ENCODE results near the gene TENT5C.

Gene TENT5C

DNA sequence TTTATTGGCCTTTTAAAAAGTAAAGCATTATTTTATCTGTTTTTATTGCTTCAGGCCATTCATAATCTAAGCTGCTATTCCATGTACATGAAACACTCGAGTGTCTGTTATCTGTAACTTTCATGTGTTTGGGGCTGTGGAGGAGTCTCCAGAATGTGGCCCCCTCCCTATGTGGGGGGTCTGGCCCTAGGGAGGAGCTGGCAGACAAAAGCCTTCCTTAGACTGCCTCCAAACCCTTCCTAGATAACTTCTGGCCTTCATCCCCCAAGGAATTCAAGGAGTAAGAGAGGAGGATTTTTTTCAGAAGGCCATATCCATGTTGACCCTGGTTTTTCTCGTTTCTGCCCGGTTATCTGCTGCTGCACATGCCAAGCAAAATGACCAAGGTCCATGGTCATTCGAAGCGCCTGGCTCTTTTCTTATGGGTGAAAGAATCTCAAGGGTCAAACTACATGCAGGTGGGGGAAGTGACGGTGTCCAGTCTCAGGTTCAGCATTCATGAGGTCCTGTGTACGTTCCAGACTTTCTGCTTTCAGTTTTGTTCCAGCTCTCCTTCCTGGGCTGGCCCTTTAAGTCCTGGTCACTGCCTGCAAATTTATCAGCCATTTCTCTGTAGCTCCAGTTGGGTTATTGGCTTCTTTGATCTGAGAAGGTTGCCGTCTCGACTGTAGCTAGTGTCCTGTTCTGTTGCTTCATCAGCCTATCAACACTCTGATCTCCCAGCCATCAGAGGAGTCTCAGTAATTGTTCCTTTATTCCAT, 8.3 kb downstream of the TENT5C start:
- no peak for DNase-seq (ENCODE audit: low read depth)

- no peak for DNase-seq (ENCODE audit: low read depth)
These were observed 9.6 kb downstream of the TENT5C start for GRCh38 chr1:117615474-117615873.

- no peak for DNase-seq (ENCODE audit: low read depth)
These were observed 10.5 kb downstream of the TENT5C start for GRCh38 chr1:117616356-117616755.

- no peak for DNase-seq (ENCODE audit: low read depth)
These were observed 11.1 kb downstream of the TENT5C start for GRCh38 chr1:117616967-117617366.

GRCh38 chr1:117618450-117619122, 12.7 kb downstream of the TENT5C start:
- DNase-seq (ENCODE audit: low read depth): no peak

- no peak for DNase-seq (ENCODE audit: low read depth)
These were observed 14.6 kb downstream of the TENT5C start for GRCh38 chr1:117620440-117620839.

- DNase-seq (ENCODE audit: low read depth): no peak
These were observed 15.5 kb downstream of the TENT5C start for GRCh38 chr1:117621316-117621715.

DNA sequence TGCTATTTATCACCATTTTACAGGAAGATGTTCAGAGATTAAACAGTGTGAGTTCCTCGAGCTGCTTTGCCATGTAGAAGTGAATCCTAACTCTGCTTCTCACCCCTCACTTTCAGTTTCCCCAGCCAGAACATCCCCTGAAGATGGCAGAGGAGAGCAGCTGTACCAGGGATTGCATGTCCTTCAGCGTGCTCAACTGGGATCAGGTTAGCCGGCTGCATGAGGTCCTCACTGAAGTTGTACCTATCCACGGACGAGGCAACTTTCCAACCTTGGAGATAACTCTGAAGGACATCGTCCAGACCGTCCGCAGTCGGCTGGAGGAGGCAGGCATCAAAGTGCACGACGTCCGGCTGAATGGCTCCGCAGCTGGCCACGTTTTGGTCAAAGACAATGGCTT, 16.9 kb downstream of the TENT5C start:
- DNase-seq (ENCODE audit: low read depth): no peak

GRCh38 chr1:117623141-117623540, 17.3 kb downstream of the TENT5C start:
- DNase-seq (ENCODE audit: low read depth): no peak

GRCh38 chr1:117623698-117624097, 17.9 kb downstream of the TENT5C start:
- DNase-seq (ENCODE audit: low read depth): no peak

GRCh38 chr1:117627546-117628130, 21.8 kb downstream of the TENT5C start:
- DNase-seq (ENCODE audit: low read depth): no peak

DNA sequence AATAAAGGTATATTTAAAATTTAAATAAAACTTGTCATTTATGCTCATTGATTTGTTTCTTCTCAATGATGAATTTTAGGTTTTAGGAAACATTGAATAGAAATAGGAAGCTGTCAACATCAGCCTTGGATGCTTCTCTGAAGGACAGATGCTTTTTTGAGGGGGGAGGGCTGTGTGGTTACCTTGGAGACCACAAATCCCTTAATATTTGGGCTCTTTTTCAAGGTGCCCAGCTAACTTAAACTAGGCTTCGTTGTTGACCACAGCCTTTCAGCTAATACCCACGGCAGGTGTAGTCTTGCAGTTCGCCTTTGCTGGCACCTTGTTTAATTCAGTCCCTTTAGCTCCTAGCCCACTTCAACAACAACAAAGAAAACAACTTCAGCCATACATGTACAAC, 22.5 kb downstream of the TENT5C start:
- DNase-seq (ENCODE audit: low read depth): no peak

DNA sequence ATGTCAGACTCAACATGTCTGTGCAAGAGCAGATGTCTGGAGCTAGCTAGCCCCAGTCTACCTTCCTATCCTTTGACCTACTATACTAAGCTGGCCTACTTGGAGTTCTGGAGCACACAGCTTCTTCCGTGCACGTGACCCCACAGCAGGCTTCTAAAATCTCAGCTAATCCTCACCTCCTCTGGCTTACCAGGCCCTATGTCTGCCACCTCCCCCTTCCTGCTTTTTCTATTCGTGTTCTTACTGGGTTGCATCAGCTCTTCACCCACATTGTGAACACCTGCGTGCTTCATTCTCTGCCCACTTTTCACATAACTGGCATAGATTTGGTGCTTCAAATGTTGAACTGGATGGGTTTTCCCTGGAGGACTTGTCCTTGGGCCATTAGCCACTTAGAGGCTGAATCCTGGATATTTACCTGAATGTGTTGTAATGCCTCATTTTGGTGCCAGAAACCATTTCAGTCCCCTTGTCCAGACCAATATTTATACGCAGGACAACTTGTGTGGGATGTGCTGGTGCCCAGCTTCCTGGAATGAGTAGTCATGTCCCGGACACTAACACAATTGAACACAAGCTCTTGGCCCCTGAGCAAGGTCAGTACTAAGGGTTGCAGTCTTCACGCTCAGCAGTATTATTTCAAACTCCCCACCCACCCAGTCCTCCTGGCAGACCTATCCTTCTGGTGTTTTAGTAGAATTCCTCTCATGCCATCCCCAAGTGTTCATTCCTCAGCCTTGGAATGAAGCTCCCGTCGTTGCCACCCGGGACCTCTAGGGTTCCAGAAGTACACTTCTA, 24.0 kb downstream of the TENT5C start:
- DNase-seq (ENCODE audit: low read depth): no peak

- DNase-seq (ENCODE audit: low read depth): no peak
These were observed 24.7 kb downstream of the TENT5C start for GRCh38 chr1:117630423-117630998.

- no peak for DNase-seq (ENCODE audit: low read depth)
These were observed 25.7 kb downstream of the TENT5C start for GRCh38 chr1:117631359-117632160.

DNA sequence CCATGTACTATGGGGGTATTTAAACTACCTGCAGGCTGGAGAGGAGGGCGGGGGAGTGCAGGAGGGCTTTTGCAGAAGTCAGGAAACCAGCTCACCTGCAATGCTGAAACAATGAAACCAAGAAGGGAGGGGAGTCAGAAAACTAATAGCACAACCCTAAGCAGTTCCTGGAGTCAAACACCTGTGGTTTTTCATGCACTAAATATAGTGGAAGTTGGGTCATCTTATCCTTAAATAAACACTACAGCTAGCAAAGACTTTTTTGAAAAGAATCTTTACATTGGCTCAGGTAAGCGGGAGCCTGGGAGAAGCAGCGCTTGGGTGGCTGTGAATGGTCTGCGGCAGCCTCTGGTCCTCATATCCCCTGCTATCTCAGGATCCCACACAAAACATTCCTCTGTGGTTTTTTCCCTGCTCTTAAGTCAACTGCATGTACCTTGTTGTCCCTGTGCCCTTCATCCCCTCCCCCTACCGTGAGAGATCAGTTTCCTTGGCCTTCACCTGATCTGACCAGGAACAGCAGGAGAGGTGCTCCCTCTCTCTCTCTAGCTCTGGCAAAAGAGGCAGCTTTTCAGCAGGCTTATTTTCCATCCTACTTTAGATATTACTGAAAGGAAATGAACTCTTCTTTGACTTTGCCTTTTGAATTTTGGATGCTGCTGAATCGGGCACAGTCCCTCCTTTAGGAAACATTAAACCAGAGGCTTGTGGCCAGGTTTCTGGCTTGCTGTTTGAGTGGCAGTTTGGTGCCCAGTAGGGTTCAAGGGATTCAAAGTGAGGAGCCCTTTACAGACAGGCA, 26.6 kb downstream of the TENT5C start:
- no peak for DNase-seq (ENCODE audit: low read depth)

- DNase-seq (ENCODE audit: low read depth): no peak
These were observed 27.2 kb downstream of the TENT5C start for GRCh38 chr1:117633068-117633345.

GRCh38 chr1:117633423-117633822, 27.6 kb downstream of the TENT5C start:
- DNase-seq (ENCODE audit: low read depth): no peak

- DNase-seq (ENCODE audit: low read depth): no peak
These were observed 28.1 kb downstream of the TENT5C start for GRCh38 chr1:117633936-117634335.

GRCh38 chr1:117634631-117635030, 28.8 kb downstream of the TENT5C start:
- DNase-seq (ENCODE audit: low read depth): no peak

DNA sequence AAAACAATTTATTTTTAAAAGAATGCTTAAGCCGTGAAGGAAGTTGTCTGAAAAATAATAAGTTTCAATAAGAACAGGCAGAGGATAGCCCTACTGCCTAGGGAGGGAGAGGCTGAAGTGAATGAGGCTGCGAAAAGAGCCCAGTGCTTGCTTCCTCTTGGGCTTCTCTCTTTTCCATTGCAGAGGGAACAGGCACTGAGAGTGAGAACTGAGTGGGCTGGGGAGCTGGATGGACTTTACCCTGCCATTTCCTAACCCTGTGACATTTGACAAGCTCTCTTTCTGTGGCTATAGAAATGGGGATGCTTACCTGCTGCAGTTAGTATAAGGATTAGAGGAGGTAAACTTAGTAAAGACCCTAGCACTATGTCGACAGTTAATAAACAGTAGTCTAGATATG, 30.0 kb downstream of the TENT5C start:
- DNase-seq (ENCODE audit: low read depth): no peak
